SU-DHL-6 (cell line): Measurements from ENCODE around the gene TXN2.

Experiments
- CTCF ChIP-seq: fragments of 200-600 bp; sonication (generic); IDR thresholded peaks from one replicate; pipeline ENCODE4 v1.5.1; 2017; ENCODE audit warnings: antibody characterized with exemption, mild to moderate bottlenecking, low read length, moderate library complexity; ENCODE audit not compliant: insufficient read depth, poor library complexity, severe bottlenecking
- EZH2phosphoT487 ChIP-seq: fragments of 200-600 bp; sonication (generic), shearing (Covaris generic); conservative IDR thresholded peaks from 2 replicates; pipeline ENCODE4 v1.6.1; 2018; ENCODE audit warnings: mild to moderate bottlenecking, antibody characterized with exemption, low read length, moderate library complexity, mixed read lengths

- TF ChIP-seq CTCF (no peak), EZH2phosphoT487 (no peak)
Measured at GRCh38 chr22:36449596-36450175, 31.8 kb downstream of the TXN2 start.
